Dendritic cell treated with granulocyte-macrophage colony-stimulating factor and Interleukin-4, amounts not matched to agents 40 ng/mL and 50 ng/mL, for 4 days (primary cell): Measurements from ENCODE around the gene MYO1D.

Experiments
- H3K27ac Mint-ChIP-seq: one replicate; pipeline ENCODE4 v1.8.0; 2022; ENCODE audit warnings: mild to moderate bottlenecking, mixed read lengths
- H3K27me3 Mint-ChIP-seq: one replicate; pipeline ENCODE4 v1.8.0; 2022; ENCODE audit warnings: mild to moderate bottlenecking, mixed read lengths
- H3K36me3 Mint-ChIP-seq: one replicate; pipeline ENCODE4 v1.8.0; 2022; ENCODE audit warnings: low read depth, mixed read lengths
- H3K4me1 Mint-ChIP-seq: one replicate; pipeline ENCODE4 v1.8.0; 2022; ENCODE audit warnings: low read depth, mixed read lengths
- H3K4me3 Mint-ChIP-seq: one replicate; pipeline ENCODE4 v1.8.0; 2022; ENCODE audit warnings: mild to moderate bottlenecking, moderate library complexity, mixed read lengths
- H3K9me3 Mint-ChIP-seq: one replicate; pipeline ENCODE4 v1.8.0; 2022; ENCODE audit warnings: mixed read lengths
- intact Hi-C: fragments of 100-400 bp; cut with micrococcal nuclease; formaldehyde crosslinking; loops from one replicate; pipeline ENCODE4 v1.15.0; 2022

MYO1D gene

GRCh38 chr17:32784113-32784512 is 92.8 kb downstream of the MYO1D start:
- Mint-ChIP-seq H3K27me3 (peaks cover 12% of the 10 kb centered on the region), H3K4me3 (no peak overlapping the region), H3K9me3 (no peaks in the 10 kb centered on the region), H3K27ac (no peak overlapping the region), H3K36me3 (no peaks in the 10 kb centered on the region), H3K4me1 (no peaks in the 10 kb centered on the region)
- intact Hi-C loops = no loop called here

- no peaks in the 10 kb centered on the region for H3K4me1 Mint-ChIP-seq
- intact Hi-C loops = loop anchor here (1.0 kb wide), 3 partner anchors 94 to 154 kb away; partner anchors contain the start of gene MYO1D
- H3K27me3 Mint-ChIP-seq = peaks cover 12% of the 10 kb centered on the region
- H3K27ac Mint-ChIP-seq = no peak overlapping the region
- H3K9me3 Mint-ChIP-seq = no peaks in the 10 kb centered on the region
- H3K4me3 Mint-ChIP-seq = no peak overlapping the region
- no peaks in the 10 kb centered on the region for H3K36me3 Mint-ChIP-seq
Observed at GRCh38 chr17:32783602-32784001, 93.3 kb downstream of the MYO1D start.

GRCh38 chr17:32780721-32781120 is 96.2 kb downstream of the MYO1D start:
- H3K27me3 Mint-ChIP-seq = peaks cover 12% of the 10 kb centered on the region
- H3K9me3 Mint-ChIP-seq = no peaks in the 10 kb centered on the region
- H3K36me3 Mint-ChIP-seq = no peaks in the 10 kb centered on the region
- no peak overlapping the region for H3K4me3 Mint-ChIP-seq
- H3K27ac Mint-ChIP-seq = no peak overlapping the region
- no peaks in the 10 kb centered on the region for H3K4me1 Mint-ChIP-seq
- intact Hi-C loops = loop anchor here (2.0 kb wide), 1 partner anchor 218 kb away; no protein-coding TSS in a partner anchor

GRCh38 chr17:32777922-32778321 is 99.0 kb downstream of the MYO1D start:
- H3K9me3 Mint-ChIP-seq = no peaks in the 10 kb centered on the region
- no peak overlapping the region for H3K4me3 Mint-ChIP-seq
- intact Hi-C loops = no loop called here
- H3K36me3 Mint-ChIP-seq = no peaks in the 10 kb centered on the region
- H3K4me1 Mint-ChIP-seq = no peaks in the 10 kb centered on the region
- H3K27me3 Mint-ChIP-seq = peaks cover 12% of the 10 kb centered on the region
- H3K27ac Mint-ChIP-seq = no peak overlapping the region

GRCh38 chr17:32777436-32777835 is 99.5 kb downstream of the MYO1D start:
- peaks cover 9% of the 10 kb centered on the region for H3K27me3 Mint-ChIP-seq
- H3K9me3 Mint-ChIP-seq = no peaks in the 10 kb centered on the region
- H3K36me3 Mint-ChIP-seq = no peaks in the 10 kb centered on the region

GRCh38 chr17:32774695-32775084 is 102.2 kb downstream of the MYO1D start:
- no peaks in the 10 kb centered on the region for H3K9me3 Mint-ChIP-seq
- H3K4me3 Mint-ChIP-seq = no peak overlapping the region
- H3K36me3 Mint-ChIP-seq = no peaks in the 10 kb centered on the region
- H3K4me1 Mint-ChIP-seq = no peaks in the 10 kb centered on the region
- H3K27me3 Mint-ChIP-seq = peaks cover 8% of the 10 kb centered on the region
- no peak overlapping the region for H3K27ac Mint-ChIP-seq
- intact Hi-C loops = no loop called here

More at GRCh38 chr17:32777436-32777835, 99.5 kb downstream of the MYO1D start:
- H3K4me1 Mint-ChIP-seq = no peaks in the 10 kb centered on the region
- intact Hi-C loops = no loop called here
- H3K27ac Mint-ChIP-seq = no peak overlapping the region
- H3K4me3 Mint-ChIP-seq = no peak overlapping the region

- Mint-ChIP-seq H3K4me1 (no peaks in the 10 kb centered on the region), H3K4me3 (no peak overlapping the region), H3K36me3 (no peaks in the 10 kb centered on the region), H3K27ac (no peak overlapping the region), H3K9me3 (no peaks in the 10 kb centered on the region), H3K27me3 (peaks cover 8% of the 10 kb centered on the region)
- intact Hi-C loops = no loop called here
Observed at GRCh38 chr17:32773856-32774694, 102.8 kb downstream of the MYO1D start.

- H3K27ac Mint-ChIP-seq = no peak overlapping the region
- H3K4me1 Mint-ChIP-seq = no peaks in the 10 kb centered on the region
- intact Hi-C loops = no loop called here
- H3K27me3 Mint-ChIP-seq = peaks cover 8% of the 10 kb centered on the region
- H3K9me3 Mint-ChIP-seq = no peaks in the 10 kb centered on the region
- H3K4me3 Mint-ChIP-seq = no peak overlapping the region
- H3K36me3 Mint-ChIP-seq = no peaks in the 10 kb centered on the region
Observed at GRCh38 chr17:32772453-32773025, 104.4 kb downstream of the MYO1D start.

GRCh38 chr17:32771396-32771795 is 105.5 kb downstream of the MYO1D start:
- no peaks in the 10 kb centered on the region for H3K9me3 Mint-ChIP-seq
- no peak overlapping the region for H3K4me3 Mint-ChIP-seq
- no peak overlapping the region for H3K27ac Mint-ChIP-seq
- H3K36me3 Mint-ChIP-seq = no peaks in the 10 kb centered on the region
- peaks cover 6% of the 10 kb centered on the region for H3K27me3 Mint-ChIP-seq
- intact Hi-C loops = no loop called here
- no peaks in the 10 kb centered on the region for H3K4me1 Mint-ChIP-seq

GRCh38 chr17:32769846-32770245 is 107.1 kb downstream of the MYO1D start:
- Mint-ChIP-seq H3K9me3 (no peaks in the 10 kb centered on the region), H3K27ac (no peak overlapping the region), H3K4me3 (no peak overlapping the region), H3K4me1 (no peaks in the 10 kb centered on the region), H3K36me3 (no peaks in the 10 kb centered on the region), H3K27me3 (peaks cover 6% of the 10 kb centered on the region)
- intact Hi-C loops = no loop called here

- Mint-ChIP-seq H3K9me3 (no peaks in the 10 kb centered on the region), H3K4me1 (no peaks in the 10 kb centered on the region), H3K27me3 (peaks cover 2% of the 10 kb centered on the region), H3K27ac (no peak overlapping the region), H3K4me3 (no peak overlapping the region), H3K36me3 (no peaks in the 10 kb centered on the region)
- intact Hi-C loops = no loop called here
Observed at GRCh38 chr17:32763855-32764439, 113.0 kb downstream of the MYO1D start.

- H3K27me3 Mint-ChIP-seq = peaks cover 4% of the 10 kb centered on the region
- no peaks in the 10 kb centered on the region for H3K36me3 Mint-ChIP-seq
- no peaks in the 10 kb centered on the region for H3K4me1 Mint-ChIP-seq
- no peaks in the 10 kb centered on the region for H3K9me3 Mint-ChIP-seq
- H3K27ac Mint-ChIP-seq = no peak overlapping the region
- intact Hi-C loops = loop anchor here (5.0 kb wide), 1 partner anchor 277 kb away; no protein-coding TSS in a partner anchor
- no peak overlapping the region for H3K4me3 Mint-ChIP-seq
Observed at GRCh38 chr17:32759476-32759875, 117.4 kb downstream of the MYO1D start.

GRCh38 chr17:32757963-32758362 is 119.0 kb downstream of the MYO1D start:
- Mint-ChIP-seq H3K4me1 (no peaks in the 10 kb centered on the region), H3K27me3 (peaks cover 4% of the 10 kb centered on the region), H3K4me3 (no peak overlapping the region), H3K36me3 (no peaks in the 10 kb centered on the region), H3K9me3 (no peaks in the 10 kb centered on the region), H3K27ac (no peak overlapping the region)
- intact Hi-C loops = loop anchor here (5.0 kb wide), 1 partner anchor 276 kb away; no protein-coding TSS in a partner anchor

- Mint-ChIP-seq H3K36me3 (no peaks in the 10 kb centered on the region), H3K4me3 (no peak overlapping the region), H3K27me3 (peaks cover 4% of the 10 kb centered on the region), H3K9me3 (no peaks in the 10 kb centered on the region), H3K4me1 (peaks cover 3% of the 10 kb centered on the region), H3K27ac (no peak overlapping the region)
- intact Hi-C loops = loop anchor here (5.0 kb wide), 1 partner anchor 274 kb away; no protein-coding TSS in a partner anchor
Observed at GRCh38 chr17:32756696-32757095, 120.2 kb downstream of the MYO1D start.
